ENCODE data around the gene ZNFX1. TPM values are rescaled to one million over a fixed set of nuclear protein-coding genes. Genes with fewer than 3 reads are reported as not detected.

ZNFX1 gene
- polyA plus RNA-seq, 1 donor from 2014 or later, result 5.4 TPM

Small RNAs within 50 kb of the gene (small RNA-seq; reads per million reads assigned to genes)
- gene SNORD12B (1,236 to 4,794 (median 3,484) reads per million in 3 experiments), gene SNORD12C (398 to 537 (median 431) reads per million in 3 experiments)

Other genes starting within 250 kb of the ZNFX1 start
- gene CSE1L, start 231.7 kb downstream of the ZNFX1 start, polyA plus RNA-seq, result 74.2 and 74.7 TPM in 2 replicates
- gene STAU1, start 89.7 kb downstream of the ZNFX1 start, polyA plus RNA-seq, result 43.1 and 43.3 TPM in 2 replicates
- 35.4 and 36.2 TPM in 2 replicates for gene DDX27, start 58.6 kb downstream of the ZNFX1 start, polyA plus RNA-seq
- gene KCNB1, start 204.6 kb upstream of the ZNFX1 start, polyA plus RNA-seq, result 3.6 and 4.4 TPM in 2 replicates

Measured in neural cell (in vitro differentiated cells).